ENCODE data around the gene BTBD2. TPM values are rescaled to one million over a fixed set of nuclear protein-coding genes. Genes with fewer than 3 reads are reported as not detected.

BTBD2 gene
- total and polyA plus RNA-seq, 2 of the 13 experiments (the other 11 are each of a cell fraction or from before 2014, with no cell fraction given), result 28.1 to 45.3 TPM

DNA sequence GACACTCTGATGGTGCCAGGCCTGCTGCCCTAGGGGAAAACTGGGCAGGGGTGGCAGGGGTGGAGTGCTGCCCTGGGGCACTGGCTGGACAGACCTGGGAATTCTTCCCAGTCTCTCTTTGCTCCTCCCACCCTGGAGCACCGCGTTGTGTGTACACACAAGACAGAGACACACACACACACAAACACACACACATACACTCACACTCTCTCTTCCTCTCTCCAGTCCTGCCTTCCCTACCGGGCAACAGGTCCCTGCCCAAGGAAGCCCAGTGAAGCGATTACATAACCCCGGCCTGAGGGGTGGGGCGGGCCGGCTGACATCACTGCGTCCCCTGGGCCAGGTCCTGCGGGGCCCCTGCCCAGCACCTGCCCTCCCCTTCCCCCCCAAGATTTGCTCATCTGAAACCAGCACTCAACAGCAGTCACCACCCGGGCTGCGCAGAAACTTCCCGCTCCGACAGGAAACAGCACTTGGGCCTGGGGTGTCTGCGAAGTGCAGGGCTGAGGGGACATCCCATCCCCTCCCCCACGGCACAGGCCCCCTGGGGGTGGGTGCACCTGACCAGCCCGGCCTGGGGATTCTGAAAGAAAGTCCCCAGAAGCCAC is 34.3 kb upstream of the BTBD2 start (continued):
- TF ChIP-seq CCAR2 (optimal IDR thresholded peaks at IDR 0.05; ENCODE audit: low read depth, low read length) (no peak), ARNTL (CRISPR knock-in tag; IDR thresholded peaks at IDR 0.05) (0 out of 2 replicates have a peak, but pooled peaks have one; percentile 16), MATR3 (CRISPR knock-in tag; IDR thresholded peaks at IDR 0.05) (no peak), TCF7L2 (IDR thresholded peaks at IDR 0.05; ENCODE audit: low read depth, low read length) (no peak), JUN (CRISPR knock-in tag; IDR thresholded peaks at IDR 0.05) (no peak), ZNF569 (CRISPR knock-in tag; IDR thresholded peaks at IDR 0.05; ENCODE audit: borderline replicate concordance) (no peak), DPF2 (CRISPR knock-in tag; IDR thresholded peaks at IDR 0.05; ENCODE audit: borderline replicate concordance, low read depth) (no peak), ZNF230 (CRISPR knock-in tag; IDR thresholded peaks at IDR 0.05) (no peak; the same call in 1 of the 2 replicates), NONO (IDR thresholded peaks at IDR 0.05) (no peak), NONO (CRISPR knock-in tag; conservative IDR thresholded peaks at IDR 0.05) (peak; percentile 53; the same call in 1 of the 2 replicates), ZNF761 (CRISPR knock-in tag; conservative IDR thresholded peaks at IDR 0.05) (no peak), CENPX (CRISPR knock-in tag; IDR thresholded peaks at IDR 0.05) (no peak), SYNCRIP (IDR thresholded peaks at IDR 0.05; ENCODE audit: insufficient read depth, low read depth, low read length) (no peak), MAFF (IDR thresholded peaks at IDR 0.05; ENCODE audit: low read depth, low read length) (no peak), HNRNPL (IDR thresholded peaks at IDR 0.05; ENCODE audit: low read depth, low read length) (peak; percentile 60; the same call in 1 of the 2 replicates), ZNF354B (CRISPR knock-in tag; IDR thresholded peaks at IDR 0.05) (no peak), KAT8 (CRISPR knock-in tag; IDR thresholded peaks at IDR 0.05) (peak; percentile 25; the same call in 1 of the 2 replicates)
- TF ChIP-seq, protein P1, sequence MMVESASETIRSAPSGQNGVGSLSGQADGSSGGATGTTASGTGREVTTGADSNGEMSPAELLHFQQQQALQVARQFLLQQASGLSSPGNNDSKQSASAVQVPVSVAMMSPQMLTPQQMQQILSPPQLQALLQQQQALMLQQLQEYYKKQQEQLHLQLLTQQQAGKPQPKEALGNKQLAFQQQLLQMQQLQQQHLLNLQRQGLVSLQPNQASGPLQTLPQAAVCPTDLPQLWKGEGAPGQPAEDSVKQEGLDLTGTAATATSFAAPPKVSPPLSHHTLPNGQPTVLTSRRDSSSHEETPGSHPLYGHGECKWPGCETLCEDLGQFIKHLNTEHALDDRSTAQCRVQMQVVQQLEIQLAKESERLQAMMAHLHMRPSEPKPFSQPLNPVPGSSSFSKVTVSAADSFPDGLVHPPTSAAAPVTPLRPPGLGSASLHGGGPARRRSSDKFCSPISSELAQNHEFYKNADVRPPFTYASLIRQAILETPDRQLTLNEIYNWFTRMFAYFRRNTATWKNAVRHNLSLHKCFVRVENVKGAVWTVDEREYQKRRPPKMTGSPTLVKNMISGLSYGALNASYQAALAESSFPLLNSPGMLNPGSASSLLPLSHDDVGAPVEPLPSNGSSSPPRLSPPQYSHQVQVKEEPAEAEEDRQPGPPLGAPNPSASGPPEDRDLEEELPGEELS (CRISPR knock-in tag; IDR thresholded peaks at IDR 0.05), result peak; percentile 46; the same call in 1 of the 2 replicates
- TF ChIP-seq, protein P2, sequence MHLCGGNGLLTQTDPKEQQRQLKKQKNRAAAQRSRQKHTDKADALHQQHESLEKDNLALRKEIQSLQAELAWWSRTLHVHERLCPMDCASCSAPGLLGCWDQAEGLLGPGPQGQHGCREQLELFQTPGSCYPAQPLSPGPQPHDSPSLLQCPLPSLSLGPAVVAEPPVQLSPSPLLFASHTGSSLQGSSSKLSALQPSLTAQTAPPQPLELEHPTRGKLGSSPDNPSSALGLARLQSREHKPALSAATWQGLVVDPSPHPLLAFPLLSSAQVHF (CRISPR knock-in tag; IDR thresholded peaks at IDR 0.05), result no peak
- TF ChIP-seq, protein P3, sequence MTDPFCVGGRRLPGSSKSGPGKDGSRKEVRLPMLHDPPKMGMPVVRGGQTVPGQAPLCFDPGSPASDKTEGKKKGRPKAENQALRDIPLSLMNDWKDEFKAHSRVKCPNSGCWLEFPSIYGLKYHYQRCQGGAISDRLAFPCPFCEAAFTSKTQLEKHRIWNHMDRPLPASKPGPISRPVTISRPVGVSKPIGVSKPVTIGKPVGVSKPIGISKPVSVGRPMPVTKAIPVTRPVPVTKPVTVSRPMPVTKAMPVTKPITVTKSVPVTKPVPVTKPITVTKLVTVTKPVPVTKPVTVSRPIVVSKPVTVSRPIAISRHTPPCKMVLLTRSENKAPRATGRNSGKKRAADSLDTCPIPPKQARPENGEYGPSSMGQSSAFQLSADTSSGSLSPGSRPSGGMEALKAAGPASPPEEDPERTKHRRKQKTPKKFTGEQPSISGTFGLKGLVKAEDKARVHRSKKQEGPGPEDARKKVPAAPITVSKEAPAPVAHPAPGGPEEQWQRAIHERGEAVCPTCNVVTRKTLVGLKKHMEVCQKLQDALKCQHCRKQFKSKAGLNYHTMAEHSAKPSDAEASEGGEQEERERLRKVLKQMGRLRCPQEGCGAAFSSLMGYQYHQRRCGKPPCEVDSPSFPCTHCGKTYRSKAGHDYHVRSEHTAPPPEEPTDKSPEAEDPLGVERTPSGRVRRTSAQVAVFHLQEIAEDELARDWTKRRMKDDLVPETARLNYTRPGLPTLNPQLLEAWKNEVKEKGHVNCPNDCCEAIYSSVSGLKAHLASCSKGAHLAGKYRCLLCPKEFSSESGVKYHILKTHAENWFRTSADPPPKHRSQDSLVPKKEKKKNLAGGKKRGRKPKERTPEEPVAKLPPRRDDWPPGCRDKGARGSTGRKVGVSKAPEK (CRISPR knock-in tag; IDR thresholded peaks at IDR 0.05; ENCODE audit: borderline replicate concordance), result no peak
- TF ChIP-seq, protein P4, sequence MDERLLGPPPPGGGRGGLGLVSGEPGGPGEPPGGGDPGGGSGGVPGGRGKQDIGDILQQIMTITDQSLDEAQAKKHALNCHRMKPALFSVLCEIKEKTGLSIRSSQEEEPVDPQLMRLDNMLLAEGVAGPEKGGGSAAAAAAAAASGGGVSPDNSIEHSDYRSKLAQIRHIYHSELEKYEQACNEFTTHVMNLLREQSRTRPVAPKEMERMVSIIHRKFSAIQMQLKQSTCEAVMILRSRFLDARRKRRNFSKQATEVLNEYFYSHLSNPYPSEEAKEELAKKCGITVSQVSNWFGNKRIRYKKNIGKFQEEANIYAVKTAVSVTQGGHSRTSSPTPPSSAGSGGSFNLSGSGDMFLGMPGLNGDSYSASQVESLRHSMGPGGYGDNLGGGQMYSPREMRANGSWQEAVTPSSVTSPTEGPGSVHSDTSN (CRISPR knock-in tag; IDR thresholded peaks at IDR 0.05), result no peak
- TF ChIP-seq, protein P5, sequence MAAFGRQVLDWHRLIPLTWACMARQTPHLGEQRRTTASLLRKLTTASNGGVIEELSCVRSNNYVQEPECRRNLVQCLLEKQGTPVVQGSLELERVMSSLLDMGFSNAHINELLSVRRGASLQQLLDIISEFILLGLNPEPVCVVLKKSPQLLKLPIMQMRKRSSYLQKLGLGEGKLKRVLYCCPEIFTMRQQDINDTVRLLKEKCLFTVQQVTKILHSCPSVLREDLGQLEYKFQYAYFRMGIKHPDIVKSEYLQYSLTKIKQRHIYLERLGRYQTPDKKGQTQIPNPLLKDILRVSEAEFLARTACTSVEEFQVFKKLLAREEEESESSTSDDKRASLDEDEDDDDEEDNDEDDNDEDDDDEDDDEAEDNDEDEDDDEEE (CRISPR knock-in tag; IDR thresholded peaks at IDR 0.05), result no peak

All from HepG2 (cell line).